Upper lobe of left lung (tissue), 4 donors: Measurements from ENCODE around the gene SPRTN.
"Not testable (repeated sequence)": the region's sequence is repeated elsewhere in the genome, so short reads cannot be mapped to it uniquely, and the experiment has no call there.

Experiments
- POLR2A ChIP-seq, 4 donors: fragments of 450-650 bp; IDR thresholded peaks; one replicate each; pipeline ENCODE4 v1.5.1; 2016 to 2017; ENCODE audit warnings: antibody characterized with exemption in 4 of 4, mild to moderate bottlenecking in 2 of 4
- POLR2AphosphoS5 ChIP-seq, 2 donors: sonication (generic); formaldehyde crosslinking; IDR thresholded peaks; one replicate each; pipeline ENCODE4 v1.5.1; 2017; ENCODE audit warnings: antibody characterized with exemption in 2 of 2

- not testable (repeated sequence) for TF ChIP-seq POLR2A, POLR2AphosphoS5 (IDR thresholded peaks at IDR 0.05)
Observed at GRCh38 chr1:231348856-231349255, 10.8 kb downstream of the SPRTN start.
